Uterus (tissue), 2 donors: Measurements from ENCODE around the gene RHOBTB1.

Source experiments
- CTCF ChIP-seq, 4 experiments: fragments of 200-600 bp in 2 of 4; fragments of 450-650 bp in 2 of 4; sonication (generic) in 2 of 4; IDR thresholded peaks; one replicate each; pipeline ENCODE4 v1.5.1; 2016 to 2019; ENCODE audit warnings: antibody characterized with exemption in 4 of 4, mild to moderate bottlenecking in 2 of 4, moderate library complexity in 1 of 4
- POLR2A ChIP-seq, 2 donors: fragments of 450-650 bp; IDR thresholded peaks; one replicate each; pipeline ENCODE4 v1.6.1; 2016; ENCODE audit warnings: antibody characterized with exemption in 2 of 2, mild to moderate bottlenecking in 1 of 2, moderate library complexity in 1 of 2

- TF ChIP-seq CTCF (IDR thresholded peaks at IDR 0.05) = peak in 2 of 4 experiments; percentile 4 to 6
- peak; percentile 64 to 88 for TF ChIP-seq POLR2A (IDR thresholded peaks at IDR 0.05)
Measured at GRCh38 chr10:60944058-60944909, at the start of gene RHOBTB1.
